ENCODE data around the gene PHF13.

PHF13 gene

GRCh38 chr1:6667139-6667538 is 53.6 kb downstream of the PHF13 start:
- no peak for DNase-seq

GRCh38 chr1:6668503-6668902 is 55.0 kb downstream of the PHF13 start:
- no peak for DNase-seq

DNA sequence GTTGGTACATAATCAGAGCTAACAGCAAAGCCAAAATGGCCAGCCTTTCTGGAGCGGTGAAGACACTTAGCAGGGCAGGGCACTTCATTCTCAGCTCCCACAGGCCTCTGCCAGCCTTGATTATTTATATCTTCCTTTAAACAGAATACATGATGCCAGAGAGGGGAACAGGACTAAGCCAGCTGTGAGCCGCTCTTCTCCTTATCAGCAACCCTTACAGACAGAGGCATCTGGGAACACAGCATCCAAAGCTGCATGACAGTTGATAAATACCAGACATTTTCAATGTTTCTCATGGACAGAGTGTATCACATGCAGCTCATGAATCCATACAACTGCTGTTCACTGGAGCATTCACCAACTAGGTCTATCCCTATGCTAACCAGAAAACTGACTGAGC is 59.0 kb downstream of the PHF13 start:
- DNase-seq, result no peak
